GM19240 (cell line): ENCODE results near the gene SLC25A26.

ENCODE experiments used
- DNase-seq: peaks from one replicate; pipeline ENCODE4 v3.0.0; 2011; ENCODE audit warnings: low spot score; ENCODE audit not compliant: insufficient read length

SLC25A26 gene, protein sequence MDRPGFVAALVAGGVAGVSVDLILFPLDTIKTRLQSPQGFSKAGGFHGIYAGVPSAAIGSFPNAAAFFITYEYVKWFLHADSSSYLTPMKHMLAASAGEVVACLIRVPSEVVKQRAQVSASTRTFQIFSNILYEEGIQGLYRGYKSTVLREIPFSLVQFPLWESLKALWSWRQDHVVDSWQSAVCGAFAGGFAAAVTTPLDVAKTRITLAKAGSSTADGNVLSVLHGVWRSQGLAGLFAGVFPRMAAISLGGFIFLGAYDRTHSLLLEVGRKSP

DNA sequence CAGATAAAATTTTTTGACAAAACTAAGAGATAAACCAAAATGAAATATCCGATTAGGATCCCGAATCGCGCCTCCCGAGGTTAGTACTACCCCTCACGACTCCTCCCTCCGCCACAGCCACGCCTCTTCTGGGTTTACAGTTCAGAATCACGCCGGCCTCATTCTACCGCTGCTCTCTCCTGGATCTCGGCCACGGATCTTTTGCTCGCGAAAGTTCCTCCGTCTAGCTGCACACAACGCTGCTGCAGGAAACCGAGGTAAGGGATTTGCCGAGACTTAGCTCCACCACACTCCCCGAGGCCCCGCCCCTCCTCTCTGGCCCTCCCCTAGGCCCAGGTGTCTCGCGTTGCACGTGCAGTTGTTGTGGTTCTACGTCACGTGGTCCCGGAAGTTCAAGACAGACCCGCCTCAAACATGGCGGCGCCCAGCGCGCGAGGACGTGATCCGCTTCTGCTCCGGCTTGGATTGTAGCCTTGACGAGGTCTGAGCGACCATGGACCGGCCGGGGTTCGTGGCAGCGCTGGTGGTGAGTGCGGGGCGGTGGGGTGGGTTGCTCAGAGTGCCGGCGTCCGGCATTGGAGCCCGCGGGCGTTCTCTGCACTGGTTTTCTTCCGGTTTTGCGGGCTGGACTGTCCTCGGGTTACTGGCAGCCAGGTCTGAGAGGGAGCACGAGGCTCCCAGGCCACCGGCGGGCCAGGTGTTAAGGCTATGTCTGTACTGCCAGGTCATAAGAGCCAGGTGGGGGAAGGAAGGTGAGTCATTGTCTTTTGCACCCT lies at the start of gene SLC25A26:
Gene SLC25A26, plus strand, starts transcription at position 400 of the 776 bp plus-strand sequence. Its CDS starts 94 bp downstream, at position 494.
- peak; percentile 91 for DNase-seq

DNA sequence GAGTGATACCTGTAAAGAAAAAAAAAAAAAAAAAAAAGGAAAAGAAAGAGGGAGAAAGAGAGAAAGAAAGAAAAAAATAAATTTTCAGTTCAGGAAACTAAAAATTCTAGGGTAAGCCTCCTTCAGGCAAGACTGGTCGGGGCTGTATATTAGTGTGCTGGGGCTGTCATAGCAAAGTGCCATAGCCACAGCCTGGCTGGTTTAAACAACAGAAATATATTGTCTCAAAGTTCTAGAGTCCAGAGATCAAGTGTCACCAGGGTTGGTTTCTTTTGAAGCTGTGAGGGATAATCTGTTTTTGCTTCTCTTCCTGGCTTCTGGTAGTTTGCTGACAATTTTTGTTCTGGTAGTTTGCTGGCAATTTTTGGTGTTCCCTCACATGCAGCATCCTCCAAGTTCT lies 48.4 kb upstream of the SLC25A26 start:
- DNase-seq: no peak

GRCh38 chr3:66177026-66177425 lies 43.8 kb upstream of the SLC25A26 start:
- DNase-seq: no peak

DNA sequence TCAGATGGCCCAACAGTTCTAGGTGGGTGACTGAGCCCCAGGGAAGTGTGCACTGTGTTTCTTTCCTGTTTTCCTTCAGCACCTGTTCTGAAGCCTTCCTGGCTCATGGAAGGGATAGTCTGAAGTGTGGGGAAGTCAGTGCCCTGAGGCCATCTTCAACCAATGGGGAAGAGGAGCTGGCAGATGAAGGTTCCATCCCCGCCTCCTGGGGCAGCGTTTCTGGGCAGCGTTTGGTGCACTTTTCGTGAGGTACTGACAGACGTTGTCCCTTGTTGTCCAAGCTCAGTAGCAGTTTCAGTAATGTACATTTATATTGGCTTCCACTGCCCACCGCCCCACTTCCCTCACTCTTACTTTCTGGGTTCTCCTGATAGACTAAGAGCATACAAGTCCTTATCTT lies 42.6 kb upstream of the SLC25A26 start:
- DNase-seq: no peak

GRCh38 chr3:66179793-66180192 lies 41.0 kb upstream of the SLC25A26 start:
- no peak for DNase-seq

GRCh38 chr3:66181764-66182163 lies 39.0 kb upstream of the SLC25A26 start:
- no peak for DNase-seq

GRCh38 chr3:66182246-66182645 lies 38.6 kb upstream of the SLC25A26 start:
- DNase-seq: no peak

GRCh38 chr3:66186545-66186944 lies 34.3 kb upstream of the SLC25A26 start:
- DNase-seq: no peak

GRCh38 chr3:66195347-66195783 lies 25.4 kb upstream of the SLC25A26 start:
- DNase-seq: no peak

GRCh38 chr3:66196633-66197032 lies 24.2 kb upstream of the SLC25A26 start:
- no peak for DNase-seq

DNA sequence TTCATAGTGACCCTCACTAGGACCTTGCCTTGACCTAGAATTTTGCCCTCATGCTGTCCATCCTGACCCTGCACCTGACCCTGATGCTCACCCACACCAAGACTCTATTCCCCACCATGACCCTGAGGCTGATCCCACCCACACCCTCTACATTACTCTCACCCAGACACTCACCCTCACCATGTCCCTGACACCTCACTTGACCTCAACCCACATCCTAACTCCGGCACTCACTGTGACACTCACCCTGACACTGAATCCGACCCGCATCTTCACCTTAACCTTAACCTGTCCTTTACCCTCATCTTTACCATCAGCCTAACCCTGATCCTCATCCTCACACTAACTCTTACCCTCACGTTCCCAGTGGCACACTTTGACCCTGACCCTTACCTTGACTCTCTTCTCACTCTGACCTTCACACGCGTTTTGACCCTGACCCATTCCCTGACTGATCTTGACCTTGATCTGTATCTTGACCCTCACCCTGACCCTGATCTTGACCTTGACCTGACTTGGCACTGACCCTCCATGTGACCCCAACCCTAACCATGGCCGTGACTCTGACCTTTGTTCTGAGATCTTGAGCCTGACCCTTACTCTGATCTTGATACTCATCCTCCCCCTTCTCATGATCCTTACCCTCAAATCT lies 22.2 kb upstream of the SLC25A26 start:
- no peak for DNase-seq

GRCh38 chr3:66199089-66199473 lies 21.7 kb upstream of the SLC25A26 start:
- no peak for DNase-seq

DNA sequence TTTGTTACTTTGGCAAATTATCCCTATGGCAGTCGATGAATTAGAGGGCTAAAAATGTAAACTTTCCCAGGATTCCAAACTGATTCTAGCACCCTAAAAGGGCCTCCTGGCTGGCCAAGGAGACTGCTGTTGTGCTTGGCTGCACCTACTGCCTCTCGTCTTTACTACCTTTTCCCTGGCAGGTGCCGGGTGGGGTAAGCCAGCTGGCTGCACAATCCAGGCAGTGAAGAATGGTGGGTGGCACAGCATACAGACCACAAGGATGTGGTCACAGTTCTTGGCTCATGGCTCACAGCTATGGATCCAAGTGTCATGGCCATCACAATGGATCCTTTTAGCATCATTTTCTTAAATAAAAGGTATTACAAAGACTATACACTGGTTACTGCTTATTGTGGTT lies 20.7 kb upstream of the SLC25A26 start:
- DNase-seq: no peak

GRCh38 chr3:66200786-66201185 lies 20.0 kb upstream of the SLC25A26 start:
- DNase-seq: no peak

- no peak for DNase-seq
These were observed 17.5 kb upstream of the SLC25A26 start for GRCh38 chr3:66203275-66203674.

DNA sequence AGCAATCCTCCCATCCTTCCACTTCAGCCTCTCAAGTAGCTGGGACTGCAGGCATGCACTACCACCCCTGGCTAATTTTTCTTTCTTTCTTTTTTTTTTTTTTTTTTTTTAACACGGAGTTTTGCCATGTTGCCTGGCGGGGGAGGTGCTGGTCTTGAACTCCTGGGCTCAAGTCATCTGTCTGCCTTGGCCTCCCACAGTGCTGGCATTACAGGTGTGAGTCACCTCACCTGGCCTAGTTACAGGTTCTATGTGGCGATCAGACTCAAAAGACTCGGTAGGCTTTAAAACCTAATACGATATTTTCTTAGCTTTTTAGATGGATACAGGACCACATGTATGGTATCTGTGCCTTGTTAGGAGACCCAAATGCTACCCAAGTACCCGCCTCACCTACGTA lies 14.0 kb upstream of the SLC25A26 start:
- DNase-seq: no peak

- DNase-seq: no peak
These were observed 12.6 kb upstream of the SLC25A26 start for GRCh38 chr3:66208189-66208588.

GRCh38 chr3:66210687-66211295 lies 10.0 kb upstream of the SLC25A26 start:
- DNase-seq: no peak

DNA sequence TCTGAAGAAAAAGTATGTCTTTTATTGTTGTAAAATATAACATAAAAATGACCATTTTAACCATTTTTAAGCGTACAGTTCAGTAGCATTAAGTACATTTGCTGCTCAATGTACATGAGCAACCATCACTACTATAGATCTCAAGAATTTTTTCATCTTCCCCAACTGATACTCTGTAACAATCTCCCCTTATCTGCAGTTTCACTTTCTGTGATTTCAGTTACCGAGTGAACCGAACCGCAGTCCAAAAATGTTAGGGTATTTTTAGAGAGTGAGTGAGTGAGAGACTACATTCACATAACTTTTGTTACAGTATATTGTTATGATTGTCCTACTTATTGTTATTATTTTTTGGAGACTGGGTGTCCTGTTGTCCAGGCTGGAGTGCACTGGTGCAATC lies 9.0 kb upstream of the SLC25A26 start:
- DNase-seq: no peak

GRCh38 chr3:66215106-66215505 lies 5.7 kb upstream of the SLC25A26 start:
- no peak for DNase-seq

DNA sequence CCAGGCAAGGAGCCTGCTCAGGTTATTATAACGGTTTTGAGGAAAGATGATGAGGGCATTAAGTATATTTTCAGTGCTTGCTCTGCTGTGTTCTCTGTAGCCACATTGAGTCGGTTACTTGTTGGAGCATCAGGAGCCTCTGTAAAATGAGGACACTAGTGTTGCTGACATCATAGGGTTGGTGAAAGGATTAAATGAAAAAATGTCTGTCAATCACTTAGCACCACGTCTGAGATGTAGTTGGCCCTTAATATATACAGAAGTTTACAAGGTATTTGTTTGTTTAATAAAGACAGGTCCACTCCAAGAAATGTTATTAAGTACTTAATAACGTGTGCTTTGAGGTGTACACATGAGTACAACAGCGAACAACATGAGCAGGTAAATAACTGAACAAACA lies 735 bp upstream of the SLC25A26 start:
- no peak for DNase-seq

DNA sequence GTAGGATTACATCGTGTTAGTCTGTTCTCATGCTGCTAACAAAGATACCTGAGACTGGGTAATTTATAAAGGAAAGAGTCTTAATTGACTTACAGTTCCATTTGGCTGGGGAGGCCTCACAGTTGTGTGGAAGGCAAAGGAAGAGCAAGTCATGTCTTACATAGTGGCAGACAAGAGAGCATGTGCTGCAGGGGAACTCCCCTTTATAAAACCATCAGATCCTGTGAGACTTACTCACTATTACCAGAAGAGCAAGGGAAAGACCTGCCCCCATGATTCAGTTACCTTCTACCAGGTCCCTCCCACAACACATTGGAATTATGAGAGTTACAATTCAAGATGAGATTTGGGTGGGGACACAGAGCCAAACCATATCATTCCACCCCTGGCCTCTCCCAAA lies 3.4 kb downstream of the SLC25A26 start:
- DNase-seq: no peak
